ENCODE measurements around the gene HLCS. TPM values are rescaled to one million over a fixed set of nuclear protein-coding genes. Genes with fewer than 3 reads are reported as not detected.

HLCS gene
- total and polyA plus RNA-seq, 2 of the 8 experiments (the other 6 are each of a cell fraction or from before 2014, with no cell fraction given): 4.7 to 12.2 TPM

GRCh38 chr21:36703626-36704280, 262.7 kb downstream of the HLCS start:
- H3K36me3 ChIP-seq (ENCODE audit: control insufficient read depth in 2 of 4, insufficient read depth in 4 of 4, low read length in 3 of 4): peaks cover 0 to 23% (median 0%) of the 10 kb centered on the region in 4 experiments; a peak in 1 of 8 replicates
- no peak overlapping the region for H2BK5ac ChIP-seq (ENCODE audit: low read depth, low read length)
- no peaks in the 10 kb centered on the region; the same call in 1 of the 2 replicates for H3K79me1 ChIP-seq (ENCODE audit: low read depth, low read length)
- FAIRE-seq (no peak), DNase-seq (ENCODE audit: low read depth in 1 of 2, low spot score in 2 of 2) (peak in 1 of 2 experiments; percentile 55)
- H3K23ac ChIP-seq (ENCODE audit: insufficient read length): no peak overlapping the region
- peak overlapping the region; percentile 48; the same call in 1 of the 2 replicates for H2BK20ac ChIP-seq (ENCODE audit: low read length)
- H3K27ac ChIP-seq (ENCODE audit: low read depth, low read length): no peak overlapping the region
- no peak overlapping the region for H3K9ac ChIP-seq (replicated peaks in 1 of 4; ENCODE audit: extremely low read depth in 1 of 4, low read depth in 3 of 4, low read length in 3 of 4)
- peak overlapping the region; percentile 92; the same call in 1 of the 2 replicates for H2BK15ac ChIP-seq (ENCODE audit: low read length)
- no peak overlapping the region for H3K14ac ChIP-seq (ENCODE audit: insufficient read length)
- H3K56ac ChIP-seq (replicated peaks; ENCODE audit: insufficient read length, low read depth, low read length): no peak overlapping the region
- H3K79me2 ChIP-seq (ENCODE audit: control insufficient read depth in 1 of 2, insufficient read depth in 2 of 2, low read length in 2 of 2): no peaks in the 10 kb centered on the region
- no peak overlapping the region; the same call in 1 of the 2 replicates for H3K18ac ChIP-seq (ENCODE audit: extremely low read depth, low read length)
- H4K5ac ChIP-seq (ENCODE audit: insufficient read length, low read depth, low read length): no peak overlapping the region
- TF ChIP-seq EZH2 (IDR thresholded peaks at IDR 0.05; ENCODE audit: low read depth, low read length, severe bottlenecking): peak; percentile 28
- TF ChIP-seq SUZ12 (IDR thresholded peaks at IDR 0.05; ENCODE audit: low read length): peak; percentile 20; the same call in 1 of the 2 replicates
- TF ChIP-seq HDAC2 (IDR thresholded peaks at IDR 0.05; ENCODE audit: borderline replicate concordance in 1 of 2, low read depth in 2 of 2, low read length in 2 of 2): no peak
- H3K23me2 ChIP-seq (ENCODE audit: low read depth, low read length): peaks cover 1% of the 10 kb centered on the region; the same call in 1 of the 2 replicates
- H4K8ac ChIP-seq (ENCODE audit: extremely low read depth, insufficient read depth, low read length): no peak overlapping the region
- H3K27me3 ChIP-seq (replicated peaks in 1 of 4; ENCODE audit: control insufficient read depth in 3 of 4, extremely low read depth in 1 of 4, insufficient read depth in 3 of 4, low read length in 3 of 4): peaks cover 97 to 100% (median 100%) of the 10 kb centered on the region in 4 experiments
- 25% methylated on average over 15 of the region's 15 CpGs; no CpG with 5 or more reads in 1 of the 2 experiments for WGBS, 2 experiments (ENCODE audit: extremely low coverage in 1 of 2, insufficient coverage in 1 of 2, insufficient read length in 1 of 2, insufficient replicate concordance in 2 of 2, low coverage in 1 of 2, low lambda C conversion rate in 2 of 2, missing lambda C conversion rate in 1 of 2)
- peak overlapping the region; percentile 28 for H3K4ac ChIP-seq (replicated peaks; ENCODE audit: insufficient read length, low read depth, low read length)
- ChIA-PET POLR2A (ENCODE audit: partially characterized antibody) (no interaction called here), CTCF (ENCODE audit: partially characterized antibody) (interaction anchor here (0.8 to 3.2 kb wide), 7 partner anchors 8 to 199 kb away, joined by 3 to 19 read pairs (median 4); no protein-coding TSS in a partner anchor)
- H4K20me1 ChIP-seq (replicated peaks in 1 of 2; ENCODE audit: control insufficient read depth in 1 of 2, insufficient read depth in 2 of 2, low read length in 2 of 2): peaks cover 10 to 18% of the 10 kb centered on the region in 2 experiments
- H2AFZ ChIP-seq (ENCODE audit: low read length): no peak overlapping the region
- H3K4me1 ChIP-seq (replicated peaks in 1 of 4; ENCODE audit: control insufficient read depth in 3 of 4, insufficient read depth in 4 of 4, low read length in 3 of 4): peaks cover 0 to 63% (median 41%) of the 10 kb centered on the region in 4 experiments; a peak in 6 of 7 replicates
- H2AK5ac ChIP-seq (ENCODE audit: low read depth, low read length): peak overlapping the region; percentile 83; the same call in 1 of the 2 replicates
- H2BK12ac ChIP-seq (ENCODE audit: low read depth, low read length): peak overlapping the region; percentile 96; the same call in 1 of the 2 replicates
- H3K4me2 ChIP-seq (ENCODE audit: insufficient read depth in 1 of 2, low read depth in 2 of 2, low read length in 2 of 2): peak overlapping the region in 1 of 2 experiments; percentile 90; a peak in 1 of 4 replicates
- H4K91ac ChIP-seq (replicated peaks; ENCODE audit: insufficient read length, low read length): no peak overlapping the region
- peak overlapping the region in 1 of 4 experiments; percentile 44; a peak in 1 of 8 replicates for H3K4me3 ChIP-seq (ENCODE audit: extremely low read depth in 1 of 4, insufficient read depth in 2 of 4, low read depth in 3 of 4, low read length in 4 of 4)
- H2BK120ac ChIP-seq (replicated peaks; ENCODE audit: low read depth, low read length): no peak overlapping the region
- H3K9me3 ChIP-seq (ENCODE audit: insufficient read depth in 2 of 2, low read depth in 1 of 2, low read length in 1 of 2): no peaks in the 10 kb centered on the region

Measured in H1 (cell line).